A673 (cell line): ENCODE data around the gene TNFRSF21.

Experiments
- CTCF ChIP-seq: fragments of 300-800, 200-600 bp; sonication (generic); conservative IDR thresholded peaks from 2 replicates; pipeline ENCODE4 v1.5.1; 2017; ENCODE audit warnings: low read depth, mild to moderate bottlenecking, antibody characterized with exemption, low read length, moderate library complexity, mixed read lengths
- EZH2 ChIP-seq: fragments of 200-600 bp; sonication (generic); IDR thresholded peaks from 2 replicates; pipeline ENCODE4 v1.6.1; 2017; ENCODE audit warnings: borderline replicate concordance, low read depth, mild to moderate bottlenecking, mixed read lengths, antibody characterized with exemption, low read length; ENCODE audit not compliant: poor library complexity, severe bottlenecking

DNA sequence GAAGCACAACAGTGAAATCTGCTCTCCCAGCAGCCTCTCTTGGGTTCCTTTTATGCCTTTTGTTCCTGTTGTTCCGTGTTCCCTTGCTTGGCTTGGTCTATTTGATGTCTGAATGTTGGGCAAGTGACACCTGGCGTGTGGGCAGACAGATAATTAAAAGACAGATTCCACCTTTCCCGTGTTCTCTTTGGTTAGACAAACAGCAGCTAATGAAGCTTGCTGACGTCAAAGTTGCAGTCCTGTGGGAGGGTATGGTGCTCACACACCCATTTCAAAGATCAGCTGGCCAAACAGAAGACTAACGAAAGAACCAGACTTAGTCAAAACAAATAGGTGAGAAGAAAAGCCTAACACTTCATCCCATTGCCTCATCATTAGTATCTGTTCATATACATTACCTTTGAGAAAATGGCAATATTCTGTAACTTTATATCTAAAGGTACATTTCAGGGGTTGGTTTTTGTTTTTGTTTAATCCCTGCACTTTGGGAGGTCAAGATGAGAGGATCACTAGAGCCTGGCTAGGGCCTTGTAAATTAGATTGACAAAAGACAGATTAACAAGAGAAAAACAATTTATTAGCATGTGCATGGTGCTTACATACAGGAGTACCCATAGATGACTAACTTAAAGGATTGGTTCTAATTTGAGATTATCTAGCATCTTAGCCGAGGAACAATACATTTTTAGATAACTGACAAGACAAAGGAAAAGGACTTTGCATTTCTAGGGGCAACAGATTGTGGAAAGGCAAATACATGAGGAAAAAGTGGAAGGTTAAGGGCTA, 48.9 kb upstream of the TNFRSF21 start:
- TF ChIP-seq CTCF (no peak), EZH2 (no peak)
